HEK293 (cell line): ENCODE measurements around the gene ADAMTS17.

Experiments used
- CTCF ChIA-PET: fragments of 350-600 bp; formaldehyde crosslinking; extraction: SDS; loops from one replicate; lab custom pipeline; 2021; ENCODE audit warnings: antibody characterized with exemption; lab: Yijun Ruan, JAX
- POLR2A ChIA-PET: fragments of 300-600 bp; formaldehyde crosslinking; extraction: SDS; loops from one replicate; lab custom pipeline; 2020; ENCODE audit warnings: antibody characterized with exemption, inconsistent platforms; lab: Yijun Ruan, JAX
- H3K27ac ChIP-seq: fragments of 200-500 bp; sonication (Bioruptor generic); 2 replicates; pipeline ENCODE4 v1.5.1; 2014; ENCODE audit warnings: low read depth, low read length, control low read depth, inconsistent platforms; ENCODE audit errors: extremely low read depth
- H3K36me3 ChIP-seq, 2 experiments: fragments of 200-500 bp in 1 of 2; sonication (Bioruptor generic) in 1 of 2; 1 replicate in 1 of 2; 2 replicates in 1 of 2; pipeline ENCODE4 v1.5.1; 2014 to 2017; ENCODE audit warnings: inconsistent platforms in 2 of 2, low read length in 2 of 2; ENCODE audit not compliant: control insufficient read depth in 2 of 2, insufficient read depth in 1 of 2
- H3K4me1 ChIP-seq: fragments of 200-500 bp; sonication (Bioruptor generic); 2 replicates; pipeline ENCODE4 v1.5.1; 2014; ENCODE audit warnings: mild to moderate bottlenecking, low read length, inconsistent platforms; ENCODE audit not compliant: control insufficient read depth, insufficient read depth
- H3K4me3 ChIP-seq: 2 replicates; pipeline ENCODE4 v1.5.1; 2011; ENCODE audit warnings: low read depth, mild to moderate bottlenecking, control low read depth, low read length, moderate library complexity
- H3K9me3 ChIP-seq: fragments of 200-500 bp; sonication (Bioruptor generic); 2 replicates; pipeline ENCODE4 v1.5.1; 2014; ENCODE audit warnings: low read depth, low read length, inconsistent platforms; ENCODE audit not compliant: control insufficient read depth, insufficient read depth
- REPIN1 ChIP-seq: fragments of 450-650 bp; formaldehyde crosslinking; IDR thresholded peaks from 2 replicates; pipeline ENCODE4 v1.5.1; 2017; ENCODE audit warnings: missing biosample characterization, missing genetic modification characterization, low read depth
- WT1 ChIP-seq: fragments of 450-650 bp; formaldehyde crosslinking; IDR thresholded peaks from 2 replicates; pipeline ENCODE4 v1.5.1; 2016; ENCODE audit warnings: missing biosample characterization, missing genetic modification characterization
- ZBTB17 ChIP-seq: fragments of 450-650 bp; formaldehyde crosslinking; IDR thresholded peaks from 2 replicates; pipeline ENCODE4 v1.5.1; 2016; ENCODE audit warnings: missing biosample characterization, missing genetic modification characterization
- ZFP3 ChIP-seq: fragments of 450-650 bp; formaldehyde crosslinking; IDR thresholded peaks from 2 replicates; pipeline ENCODE4 v1.5.1; 2016; ENCODE audit warnings: low read depth, missing biosample characterization, missing genetic modification characterization
- ZNF2 ChIP-seq: fragments of 450-650 bp; formaldehyde crosslinking; IDR thresholded peaks from 2 replicates; pipeline ENCODE4 v1.5.1; 2016; ENCODE audit warnings: missing biosample characterization, missing genetic modification characterization
- ZNF324 ChIP-seq: fragments of 450-650 bp; formaldehyde crosslinking; IDR thresholded peaks from 2 replicates; pipeline ENCODE4 v1.5.1; 2016; ENCODE audit warnings: missing biosample characterization, missing genetic modification characterization
- ZNF354C ChIP-seq: fragments of 450-650 bp; formaldehyde crosslinking; IDR thresholded peaks from 2 replicates; pipeline ENCODE4 v1.5.1; 2016; ENCODE audit warnings: missing biosample characterization, missing genetic modification characterization, low read depth, borderline replicate concordance
- ZNF513 ChIP-seq: fragments of 450-650 bp; IDR thresholded peaks from 2 replicates; pipeline ENCODE4 v1.5.1; 2018; ENCODE audit warnings: missing biosample characterization, missing genetic modification characterization
- ZNF610 ChIP-seq: fragments of 450-650 bp; formaldehyde crosslinking; IDR thresholded peaks from 2 replicates; pipeline ENCODE4 v1.5.1; 2016; ENCODE audit warnings: missing biosample characterization, missing genetic modification characterization, borderline replicate concordance
- ZNF626 ChIP-seq: fragments of 450-650 bp; sonication (Bioruptor Pico); formaldehyde crosslinking; IDR thresholded peaks from 2 replicates; pipeline ENCODE4 v1.5.1; 2018; ENCODE audit warnings: missing biosample characterization, missing genetic modification characterization, inconsistent platforms
- ZNF658 ChIP-seq: fragments of 450-650 bp; formaldehyde crosslinking; IDR thresholded peaks from 2 replicates; pipeline ENCODE4; 2016; ENCODE audit warnings: missing biosample characterization, missing genetic modification characterization
- ZNF777 ChIP-seq: fragments of 450-650 bp; formaldehyde crosslinking; IDR thresholded peaks from 2 replicates; pipeline ENCODE4 v1.5.1; 2017; ENCODE audit warnings: missing biosample characterization, missing genetic modification characterization, borderline replicate concordance
- ZSCAN4 ChIP-seq: fragments of 450-650 bp; formaldehyde crosslinking; IDR thresholded peaks from 2 replicates; pipeline ENCODE4 v1.5.1; 2017; ENCODE audit warnings: missing biosample characterization, missing genetic modification characterization
- TF ChIP-seq, protein P1 (sequence below): fragments of 450-650 bp; formaldehyde crosslinking; IDR thresholded peaks from 2 replicates; pipeline ENCODE4 v1.5.1; 2016; ENCODE audit warnings: missing biosample characterization, missing genetic modification characterization, borderline replicate concordance
- TF ChIP-seq, protein P2 (sequence below): sonication (generic); formaldehyde crosslinking; IDR thresholded peaks from 2 replicates; pipeline ENCODE4 v1.8.1; 2022; ENCODE audit warnings: mild to moderate bottlenecking, moderate library complexity, missing genetic modification reagents

Gene ADAMTS17

GRCh38 chr15:100050877-100051786 is 290.6 kb downstream of the ADAMTS17 start:
- Histone ChIP-seq H3K9me3 (no peaks in the 10 kb centered on the region), H3K27ac (no peak overlapping the region)
- POLR2A ChIA-PET, result no interaction called here

GRCh38 chr15:100049936-100050876 is 291.6 kb downstream of the ADAMTS17 start:
- no peaks in the 10 kb centered on the region for H3K4me1 ChIP-seq
- no peak overlapping the region for H3K27ac ChIP-seq
- POLR2A ChIA-PET, result no interaction called here
- no peaks in the 10 kb centered on the region; the same call in 1 of the 2 replicates for H3K9me3 ChIP-seq
- no peaks in the 10 kb centered on the region; a peak in 1 of 3 replicates for H3K36me3 ChIP-seq
- TF ChIP-seq ZNF513 (no peak), ZFP3 (tag by site-specific recombination) (no peak), ZSCAN4 (no peak), ZNF777 (no peak)
- H3K4me3 ChIP-seq, result no peak overlapping the region
- CTCF ChIA-PET, result interaction anchor here (0.6 kb wide), 1 partner anchor 776 kb away, joined by 4 read pairs; no protein-coding TSS in a partner anchor

More at GRCh38 chr15:100050877-100051786, 290.6 kb downstream of the ADAMTS17 start:
- no peak overlapping the region for H3K4me3 ChIP-seq
- TF ChIP-seq, protein P1, sequence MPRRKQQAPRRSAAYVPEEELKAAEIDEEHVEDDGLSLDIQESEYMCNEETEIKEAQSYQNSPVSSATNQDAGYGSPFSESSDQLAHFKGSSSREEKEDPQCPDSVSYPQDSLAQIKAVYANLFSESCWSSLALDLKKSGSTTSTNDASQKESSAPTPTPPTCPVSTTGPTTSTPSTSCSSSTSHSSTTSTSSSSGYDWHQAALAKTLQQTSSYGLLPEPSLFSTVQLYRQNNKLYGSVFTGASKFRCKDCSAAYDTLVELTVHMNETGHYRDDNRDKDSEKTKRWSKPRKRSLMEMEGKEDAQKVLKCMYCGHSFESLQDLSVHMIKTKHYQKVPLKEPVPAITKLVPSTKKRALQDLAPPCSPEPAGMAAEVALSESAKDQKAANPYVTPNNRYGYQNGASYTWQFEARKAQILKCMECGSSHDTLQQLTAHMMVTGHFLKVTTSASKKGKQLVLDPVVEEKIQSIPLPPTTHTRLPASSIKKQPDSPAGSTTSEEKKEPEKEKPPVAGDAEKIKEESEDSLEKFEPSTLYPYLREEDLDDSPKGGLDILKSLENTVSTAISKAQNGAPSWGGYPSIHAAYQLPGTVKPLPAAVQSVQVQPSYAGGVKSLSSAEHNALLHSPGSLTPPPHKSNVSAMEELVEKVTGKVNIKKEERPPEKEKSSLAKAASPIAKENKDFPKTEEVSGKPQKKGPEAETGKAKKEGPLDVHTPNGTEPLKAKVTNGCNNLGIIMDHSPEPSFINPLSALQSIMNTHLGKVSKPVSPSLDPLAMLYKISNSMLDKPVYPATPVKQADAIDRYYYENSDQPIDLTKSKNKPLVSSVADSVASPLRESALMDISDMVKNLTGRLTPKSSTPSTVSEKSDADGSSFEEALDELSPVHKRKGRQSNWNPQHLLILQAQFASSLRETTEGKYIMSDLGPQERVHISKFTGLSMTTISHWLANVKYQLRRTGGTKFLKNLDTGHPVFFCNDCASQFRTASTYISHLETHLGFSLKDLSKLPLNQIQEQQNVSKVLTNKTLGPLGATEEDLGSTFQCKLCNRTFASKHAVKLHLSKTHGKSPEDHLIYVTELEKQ (tag by site-specific recombination), result no peak
- TF ChIP-seq ZNF354C (no peak), WT1 (tag by site-specific recombination) (no peak), ZBTB17 (no peak), ZNF324 (tag by site-specific recombination) (no peak), ZNF626 (no peak), REPIN1 (tag by site-specific recombination) (no peak), ZNF658 (tag by site-specific recombination) (no peak), ZNF2 (tag by site-specific recombination) (no peak), ZNF610 (no peak)
- TF ChIP-seq, protein P2, sequence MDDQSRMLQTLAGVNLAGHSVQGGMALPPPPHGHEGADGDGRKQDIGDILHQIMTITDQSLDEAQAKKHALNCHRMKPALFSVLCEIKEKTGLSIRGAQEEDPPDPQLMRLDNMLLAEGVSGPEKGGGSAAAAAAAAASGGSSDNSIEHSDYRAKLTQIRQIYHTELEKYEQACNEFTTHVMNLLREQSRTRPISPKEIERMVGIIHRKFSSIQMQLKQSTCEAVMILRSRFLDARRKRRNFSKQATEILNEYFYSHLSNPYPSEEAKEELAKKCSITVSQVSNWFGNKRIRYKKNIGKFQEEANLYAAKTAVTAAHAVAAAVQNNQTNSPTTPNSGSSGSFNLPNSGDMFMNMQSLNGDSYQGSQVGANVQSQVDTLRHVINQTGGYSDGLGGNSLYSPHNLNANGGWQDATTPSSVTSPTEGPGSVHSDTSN, result no peak
- TF ChIP-seq, all 188 proteins: peak for 0
- CTCF ChIA-PET, result no interaction called here
- no peaks in the 10 kb centered on the region for H3K4me1 ChIP-seq
- no peaks in the 10 kb centered on the region for H3K36me3 ChIP-seq
